Measurements from ENCODE around the gene PLB1. TPM values are rescaled to one million over a fixed set of nuclear protein-coding genes. Genes with fewer than 3 reads are reported as not detected.

PLB1 gene
- polyA plus RNA-seq, 1 experiment, result 0.38 TPM

- POLR2A ChIA-PET, result no interaction called here
- TF ChIP-seq CTCF (IDR thresholded peaks at IDR 0.05; ENCODE audit: insufficient read depth, low read depth, low read length), result no peak
- Histone ChIP-seq H3K36me3 (ENCODE audit: control insufficient read depth, insufficient read depth, low read length) (no peaks in the 10 kb centered on the region), H3K4me3 (ENCODE audit: low read depth, low read length) (no peak overlapping the region), H3K27me3 (ENCODE audit: control insufficient read depth, insufficient read depth, low read length) (peaks cover 27% of the 10 kb centered on the region)
- no peak for DNase-seq (ENCODE audit: low read depth)
- CTCF ChIA-PET, result interaction anchor here (0.9 to 1.2 kb wide), 4 partner anchors 11 to 813 kb away, joined by 3 read pairs; no protein-coding TSS in a partner anchor
Observed at GRCh38 chr2:28516430-28516829, 20.6 kb downstream of the PLB1 start.

- Histone ChIP-seq H3K27me3 (ENCODE audit: control insufficient read depth, insufficient read depth, low read length) (peaks cover 32% of the 10 kb centered on the region), H3K36me3 (ENCODE audit: control insufficient read depth, insufficient read depth, low read length) (no peaks in the 10 kb centered on the region), H3K4me3 (ENCODE audit: low read depth, low read length) (no peak overlapping the region)
- no peak for TF ChIP-seq CTCF (IDR thresholded peaks at IDR 0.05; ENCODE audit: insufficient read depth, low read depth, low read length)
- ChIA-PET POLR2A (no interaction called here), CTCF (interaction anchor here (1.1 to 1.2 kb wide), 2 partner anchors 10 to 813 kb away, joined by 3 read pairs; no protein-coding TSS in a partner anchor)
- DNase-seq (ENCODE audit: low read depth), result no peak
Observed at GRCh38 chr2:28516950-28517349, 21.1 kb downstream of the PLB1 start.

GRCh38 chr2:28521663-28522062 is 25.8 kb downstream of the PLB1 start:
- no peak for TF ChIP-seq CTCF (IDR thresholded peaks at IDR 0.05; ENCODE audit: insufficient read depth, low read depth, low read length)
- POLR2A ChIA-PET, result no interaction called here
- peaks cover 36% of the 10 kb centered on the region for H3K27me3 ChIP-seq (ENCODE audit: control insufficient read depth, insufficient read depth, low read length)

GRCh38 chr2:28522481-28522880 is 26.6 kb downstream of the PLB1 start:
- ChIA-PET CTCF (no interaction called here), POLR2A (no interaction called here)
- Histone ChIP-seq H3K27me3 (ENCODE audit: control insufficient read depth, insufficient read depth, low read length) (peaks cover 35% of the 10 kb centered on the region), H3K36me3 (ENCODE audit: control insufficient read depth, insufficient read depth, low read length) (no peaks in the 10 kb centered on the region), H3K4me3 (ENCODE audit: low read depth, low read length) (no peak overlapping the region)
- no peak for DNase-seq (ENCODE audit: low read depth)
- TF ChIP-seq CTCF (IDR thresholded peaks at IDR 0.05; ENCODE audit: insufficient read depth, low read depth, low read length), result no peak

More at GRCh38 chr2:28521663-28522062, 25.8 kb downstream of the PLB1 start:
- Histone ChIP-seq H3K4me3 (ENCODE audit: low read depth, low read length) (no peak overlapping the region), H3K36me3 (ENCODE audit: control insufficient read depth, insufficient read depth, low read length) (no peaks in the 10 kb centered on the region)
- CTCF ChIA-PET, result no interaction called here
- no peak for DNase-seq (ENCODE audit: low read depth)

GRCh38 chr2:28523902-28524301 is 28.0 kb downstream of the PLB1 start:
- no peak for DNase-seq (ENCODE audit: low read depth)
- Histone ChIP-seq H3K36me3 (ENCODE audit: control insufficient read depth, insufficient read depth, low read length) (no peaks in the 10 kb centered on the region), H3K4me3 (ENCODE audit: low read depth, low read length) (no peak overlapping the region), H3K27me3 (ENCODE audit: control insufficient read depth, insufficient read depth, low read length) (peaks cover 35% of the 10 kb centered on the region)
- no peak for TF ChIP-seq CTCF (IDR thresholded peaks at IDR 0.05; ENCODE audit: insufficient read depth, low read depth, low read length)
- POLR2A ChIA-PET, result no interaction called here
- CTCF ChIA-PET, result no interaction called here
